GM19438 (cell line): ENCODE measurements around the gene TPK1.

ENCODE experiments used
- ATAC-seq: cut with Tn5 transposase; IDR thresholded peaks from one replicate; pipeline ENCODE4 v1.9.1; 2021; ENCODE audit warnings: low read depth; ENCODE audit not compliant: unreplicated experiment

TPK1 gene

GRCh38 chr7:144497282-144497681 is 338.6 kb downstream of the TPK1 start:
- no peak for ATAC-seq

GRCh38 chr7:144494355-144494754 is 341.5 kb downstream of the TPK1 start:
- no peak for ATAC-seq

GRCh38 chr7:144489504-144489903 is 346.3 kb downstream of the TPK1 start:
- no peak for ATAC-seq

DNA sequence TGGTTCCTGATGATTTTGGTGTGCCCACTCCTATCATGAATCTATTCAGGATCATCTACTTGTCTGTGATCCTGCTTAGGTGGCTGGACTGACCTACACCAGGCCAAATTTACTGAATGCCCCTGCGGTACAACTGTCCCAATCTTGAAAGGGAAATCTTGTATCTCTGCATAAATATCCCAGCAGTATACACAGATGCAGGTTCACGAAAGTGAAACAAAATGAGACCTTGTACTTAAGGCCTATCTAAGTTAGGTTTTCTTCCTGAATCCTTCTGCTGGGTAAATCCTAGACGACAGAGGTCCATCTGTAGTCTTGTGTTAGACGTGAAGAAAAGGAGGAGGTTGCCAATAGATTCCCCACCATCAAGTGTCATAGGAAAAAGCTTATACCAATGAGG is 346.9 kb downstream of the TPK1 start:
- no peak for ATAC-seq

DNA sequence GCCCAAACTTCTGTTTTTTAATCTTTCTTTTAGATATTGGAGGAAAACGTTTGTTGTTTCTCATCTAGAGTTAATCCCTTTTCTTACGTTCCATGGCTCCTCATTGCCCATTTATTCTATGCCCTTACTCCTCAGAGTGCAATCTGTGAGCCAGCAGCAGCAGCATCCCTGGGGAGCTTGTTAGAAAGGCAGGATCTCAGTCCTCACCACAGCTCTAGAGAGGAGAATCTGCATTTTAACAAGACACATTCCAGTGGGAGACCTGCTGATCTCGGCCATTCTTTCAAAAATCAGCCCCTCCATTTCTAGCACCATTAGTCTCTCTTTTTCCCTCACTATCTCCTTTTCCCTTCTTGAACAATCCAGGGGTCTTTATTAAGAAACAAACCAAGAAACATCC is 348.0 kb downstream of the TPK1 start:
- no peak for ATAC-seq

DNA sequence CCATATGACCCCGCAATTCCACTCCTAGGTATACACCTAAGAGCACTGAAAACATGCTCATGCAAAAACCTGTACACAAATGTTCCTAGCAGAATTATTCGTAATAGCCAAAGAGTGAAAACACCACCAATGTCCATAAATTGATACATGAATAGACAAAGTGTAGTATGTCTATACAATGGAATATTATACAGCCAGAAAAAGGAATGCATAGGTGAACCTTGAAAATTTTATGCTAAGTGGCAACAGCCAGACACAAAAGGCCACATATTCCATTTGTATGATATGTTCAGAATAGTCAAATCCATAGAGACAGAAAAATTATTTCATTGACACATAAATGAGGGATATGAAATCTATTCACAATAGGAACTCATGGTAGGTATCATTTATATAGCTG is 351.4 kb downstream of the TPK1 start:
- no peak for ATAC-seq

DNA sequence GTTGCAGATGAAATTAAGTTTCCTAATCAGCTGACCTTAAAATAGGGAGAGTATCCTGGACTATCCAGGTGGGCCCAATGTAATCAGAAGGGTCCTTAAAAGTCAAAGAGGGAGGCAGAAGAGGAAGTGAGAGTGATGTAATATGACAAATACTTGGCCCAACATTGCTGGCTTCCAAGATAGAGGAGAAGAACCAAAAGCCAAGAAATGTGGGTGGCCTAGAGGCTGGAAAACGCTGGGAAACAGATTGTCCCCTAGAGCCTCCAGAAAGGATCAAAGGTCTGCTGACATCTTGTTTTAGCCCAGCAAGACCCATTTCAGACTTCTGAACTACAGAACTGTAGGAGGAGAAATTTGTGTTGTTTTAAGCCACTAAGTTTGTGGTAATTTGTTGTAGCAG is 352.7 kb downstream of the TPK1 start:
- no peak for ATAC-seq

- no peak for ATAC-seq
These were observed 354.0 kb downstream of the TPK1 start for GRCh38 chr7:144481833-144482232.

GRCh38 chr7:144477348-144477747 is 358.5 kb downstream of the TPK1 start:
- no peak for ATAC-seq

- ATAC-seq = no peak
These were observed 360.8 kb downstream of the TPK1 start for GRCh38 chr7:144474800-144475615.

DNA sequence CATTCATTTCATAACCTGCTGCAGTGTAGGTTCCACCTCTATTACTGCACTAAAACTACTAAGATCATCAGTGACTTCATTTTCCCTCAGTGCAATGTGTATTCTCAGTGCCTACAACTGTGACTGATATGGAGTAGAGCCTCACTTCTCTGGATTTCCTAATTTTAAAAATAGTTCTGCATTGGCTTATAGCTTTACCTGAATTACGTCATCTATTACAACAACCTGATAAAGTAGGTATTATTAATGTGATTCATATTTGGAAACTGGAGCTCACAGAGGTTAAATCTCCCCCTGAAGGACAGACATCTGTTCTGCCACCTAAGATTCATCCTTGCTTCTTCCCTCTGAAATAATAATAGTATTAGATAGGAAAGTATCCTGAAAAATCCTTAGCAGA is 361.5 kb downstream of the TPK1 start:
- no peak for ATAC-seq

GRCh38 chr7:144473908-144474307 is 361.9 kb downstream of the TPK1 start:
- no peak for ATAC-seq

- no peak for ATAC-seq
These were observed 365.8 kb downstream of the TPK1 start for GRCh38 chr7:144470078-144470477.

GRCh38 chr7:144468990-144469732 is 366.7 kb downstream of the TPK1 start:
- ATAC-seq = no peak

- no peak for ATAC-seq
These were observed 376.2 kb downstream of the TPK1 start for GRCh38 chr7:144459635-144460034.

GRCh38 chr7:144455040-144455404 is 380.8 kb downstream of the TPK1 start:
- ATAC-seq = no peak

DNA sequence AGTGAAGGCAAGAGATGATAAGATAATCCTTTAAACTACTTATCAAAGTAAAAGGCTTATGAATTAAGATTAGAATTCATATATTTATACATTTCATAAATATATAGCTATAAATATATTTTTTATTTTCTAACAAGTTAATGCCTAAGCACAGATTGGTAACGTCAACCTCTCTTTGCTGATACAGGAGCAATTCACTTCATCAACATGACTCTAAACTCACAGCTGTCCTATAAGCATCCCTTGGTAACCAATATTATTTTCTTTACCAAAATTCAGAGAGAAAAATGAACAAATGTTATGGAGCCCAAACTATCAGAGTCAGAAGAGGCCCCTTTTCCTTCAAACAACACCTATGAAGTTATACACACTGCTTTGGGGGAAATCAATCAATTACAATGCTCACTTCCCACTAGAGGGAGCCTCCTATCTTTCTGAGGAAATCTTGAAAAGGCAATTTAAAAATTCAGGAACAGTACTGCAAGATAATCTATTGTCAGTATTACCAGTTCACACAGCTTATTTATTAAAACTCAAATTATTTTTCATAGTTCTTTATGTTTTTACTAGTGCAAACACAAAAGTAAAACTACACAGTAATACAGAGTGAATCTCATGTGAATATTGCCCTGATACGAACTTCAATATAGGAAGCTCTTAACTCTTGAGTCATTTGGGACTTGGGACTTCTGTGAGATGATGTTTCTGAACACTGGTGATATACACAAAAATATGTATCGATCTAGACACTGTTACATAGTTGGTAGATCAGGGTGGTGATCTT is 381.4 kb downstream of the TPK1 start:
- no peak for ATAC-seq

- no peak for ATAC-seq
These were observed 383.8 kb downstream of the TPK1 start for GRCh38 chr7:144452064-144452463.

DNA sequence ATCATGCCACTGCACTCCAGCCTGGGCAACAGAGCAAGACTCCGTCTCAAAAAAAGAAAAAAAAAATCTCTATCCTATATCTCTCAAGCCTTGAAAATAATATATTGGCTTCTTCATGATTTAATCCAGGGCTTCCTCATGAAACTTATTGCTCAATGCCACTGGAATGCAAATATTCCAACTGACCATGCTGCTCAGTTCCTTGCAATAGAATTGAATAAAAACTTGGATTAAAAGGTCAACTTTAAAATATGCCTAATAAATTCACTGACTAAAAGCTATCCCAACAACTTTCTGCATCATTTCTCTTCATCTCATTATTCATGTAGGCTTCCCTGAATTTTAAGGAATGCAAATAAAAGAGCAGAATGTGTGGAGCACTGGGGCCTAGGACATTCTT is 390.3 kb downstream of the TPK1 start:
- no peak for ATAC-seq

- ATAC-seq = no peak
These were observed 396.1 kb downstream of the TPK1 start for GRCh38 chr7:144439717-144440205.

GRCh38 chr7:144438759-144439158 is 397.1 kb downstream of the TPK1 start:
- ATAC-seq = no peak
